Suprapubic skin (tissue), 4 donors: ENCODE data around the gene FGD5.

Experiments used
- EP300 ChIP-seq: sonication (generic); formaldehyde crosslinking; IDR thresholded peaks from one replicate; pipeline ENCODE4 v1.6.1; 2017; ENCODE audit warnings: antibody characterized with exemption
- POLR2A ChIP-seq, 2 donors: fragments of 450-650 bp; IDR thresholded peaks; one replicate each; pipeline ENCODE4 v1.6.1; 2017; ENCODE audit warnings: antibody characterized with exemption in 2 of 2, mild to moderate bottlenecking in 2 of 2, moderate library complexity in 2 of 2
- POLR2AphosphoS5 ChIP-seq, 3 donors: sonication (generic); formaldehyde crosslinking; IDR thresholded peaks; one replicate each; pipeline ENCODE4 v1.6.1; 2017; ENCODE audit warnings: antibody characterized with exemption in 3 of 3

DNA sequence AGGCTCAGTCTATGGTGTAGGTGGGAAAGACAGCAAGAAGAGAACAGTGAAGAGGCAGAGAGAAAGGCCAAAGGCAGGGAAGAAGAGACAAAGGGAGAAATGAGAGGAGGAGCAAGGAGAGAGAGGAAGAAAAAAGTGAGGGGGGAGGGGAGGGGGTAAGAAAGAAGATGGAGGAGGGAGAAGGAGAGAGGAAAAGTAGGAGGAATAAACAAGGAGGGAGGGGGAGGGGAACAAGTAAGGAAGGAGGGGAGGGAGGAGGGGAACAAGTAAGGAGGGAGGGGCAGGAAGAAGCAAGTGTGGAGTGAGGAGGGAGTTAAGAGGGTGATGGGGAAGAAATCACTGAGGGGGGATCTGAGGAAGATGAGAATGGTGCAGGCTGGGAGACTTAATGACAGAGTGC, 45.5 kb upstream of the FGD5 start:
- TF ChIP-seq POLR2A (IDR thresholded peaks at IDR 0.05), result no peak
- TF ChIP-seq POLR2AphosphoS5 (IDR thresholded peaks at IDR 0.05), result no peak
- TF ChIP-seq EP300, result no peak
